ENCODE measurements around the gene VPS54. TPM values are rescaled to one million over a fixed set of nuclear protein-coding genes. Genes with fewer than 3 reads are reported as not detected.

The VPS54 gene
- total RNA-seq, 1 donor from 2014 or later: 15.0 TPM

DNA sequence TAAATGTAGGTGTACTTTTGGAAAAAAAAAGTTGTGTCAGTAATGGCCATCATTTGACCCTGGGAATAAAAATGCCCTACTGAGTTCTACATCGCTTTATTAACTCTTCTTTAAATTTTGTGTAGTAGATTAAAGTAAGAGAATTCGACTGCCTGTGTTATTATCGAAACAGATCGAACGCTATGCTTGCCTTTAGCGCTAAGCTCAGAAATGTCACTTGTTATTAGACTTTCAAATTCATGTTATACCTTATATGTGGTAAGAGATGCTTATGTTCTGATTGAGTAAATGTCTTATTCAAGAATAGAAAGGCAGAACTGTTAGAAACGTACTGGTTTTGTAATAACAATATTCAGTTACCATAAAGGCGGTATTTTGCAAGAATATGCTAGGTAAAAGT, 176.1 kb downstream of the VPS54 start:
- DNase-seq (ENCODE audit: low spot score): no peak
- peak overlapping the region; percentile 97 for H3K4me3 Mint-ChIP-seq (ENCODE audit: unreplicated experiment)
- H3K27ac Mint-ChIP-seq (ENCODE audit: unreplicated experiment): peak overlapping the region; percentile 98
- no peak for TF ChIP-seq CTCF (IDR thresholded peaks at IDR 0.05)
- no peaks in the 10 kb centered on the region for H3K9me3 Mint-ChIP-seq (ENCODE audit: low read depth)
- H3K36me3 Mint-ChIP-seq (ENCODE audit: low read depth): no peaks in the 10 kb centered on the region
- H3K4me1 Mint-ChIP-seq (ENCODE audit: low read depth): peaks cover 68% of the 10 kb centered on the region
- H3K27me3 Mint-ChIP-seq (ENCODE audit: low read depth): no peaks in the 10 kb centered on the region

DNA sequence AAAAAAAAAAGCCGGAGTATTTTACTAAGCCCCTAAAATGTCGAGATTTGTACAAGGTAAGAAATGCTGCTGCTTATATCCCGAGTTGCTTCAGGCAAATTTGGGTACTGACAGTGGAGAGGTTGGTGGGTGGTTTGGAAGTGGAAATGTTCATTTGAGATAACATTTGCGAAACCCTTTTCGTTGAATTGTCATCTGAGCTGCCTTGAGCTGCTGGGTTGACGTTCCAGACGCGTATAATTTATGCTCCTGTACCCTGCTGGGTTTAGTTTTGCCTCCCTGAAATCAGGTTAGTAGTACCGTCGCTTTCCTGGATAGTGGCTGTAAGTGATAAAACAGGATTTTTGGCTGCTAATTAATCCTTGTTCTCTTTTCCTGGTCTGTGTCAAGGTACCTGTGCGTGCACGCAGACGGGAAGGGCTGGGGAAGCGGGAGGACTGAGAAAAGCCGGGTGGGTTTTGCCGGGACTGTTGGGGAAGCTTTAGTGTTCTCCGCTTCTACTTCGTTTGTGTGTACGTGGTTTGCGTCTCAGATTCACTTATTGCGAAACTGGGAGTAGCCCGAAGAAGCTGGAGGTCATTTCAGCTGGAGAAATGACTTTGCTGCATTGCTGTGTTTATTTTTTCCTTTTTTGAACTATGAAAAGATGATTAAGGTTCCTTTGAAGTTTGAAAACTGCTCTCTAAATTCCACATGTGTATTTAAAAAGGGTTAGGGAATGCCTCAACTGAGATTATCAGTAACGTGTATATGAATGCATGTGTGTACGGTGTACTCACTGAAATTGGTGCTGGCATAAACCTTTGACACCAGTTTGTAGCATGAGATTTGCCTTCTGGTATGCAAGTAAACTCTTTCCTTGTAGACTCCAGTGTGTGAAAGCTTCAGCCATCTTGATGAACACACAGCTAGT, 176.8 kb downstream of the VPS54 start:
- Mint-ChIP-seq H3K27ac (ENCODE audit: unreplicated experiment) (peak overlapping the region; percentile 98), H3K4me3 (ENCODE audit: unreplicated experiment) (peak overlapping the region; percentile 97), H3K36me3 (ENCODE audit: low read depth) (no peaks in the 10 kb centered on the region), H3K4me1 (ENCODE audit: low read depth) (peaks cover 61% of the 10 kb centered on the region), H3K9me3 (ENCODE audit: low read depth) (no peaks in the 10 kb centered on the region), H3K27me3 (ENCODE audit: low read depth) (no peaks in the 10 kb centered on the region)
- no peak for DNase-seq (ENCODE audit: low spot score)
- TF ChIP-seq CTCF (IDR thresholded peaks at IDR 0.05): no peak

Other genes with a start within 250 kb of the VPS54 start
- gene UGP2, start 177.5 kb downstream of the VPS54 start, total RNA-seq: 99.5 to 112 TPM (median 105 TPM) in 3 replicates
- gene PELI1, start 125.0 kb upstream of the VPS54 start, total RNA-seq: 15.9 to 24.4 TPM (median 22.7 TPM) in 3 replicates